AG09319 (cell line): Measurements from ENCODE around the gene SUV39H1.

Source experiments
- DNase-seq: peaks from one replicate; pipeline ENCODE4 v3.0.0-alpha.2; 2010; ENCODE audit warnings: low read depth; ENCODE audit errors: extremely low read depth
- CTCF ChIP-seq: IDR thresholded peaks from 2 replicates; pipeline ENCODE4 v1.5.1; 2011; ENCODE audit warnings: low read depth, mild to moderate bottlenecking, inconsistent platforms, low read length, moderate library complexity

SUV39H1 gene

GRCh38 chrX:48741834-48742233, 45.3 kb downstream of the SUV39H1 start:
- TF ChIP-seq CTCF, result no peak
- no peak for DNase-seq

- no peak for DNase-seq
- no peak for TF ChIP-seq CTCF
Measured at GRCh38 chrX:48745222-48745621, 48.7 kb downstream of the SUV39H1 start.

- TF ChIP-seq CTCF, result no peak
- no peak for DNase-seq
Measured at GRCh38 chrX:48747415-48748016, 51.0 kb downstream of the SUV39H1 start.

- TF ChIP-seq CTCF, result no peak
Measured at GRCh38 chrX:48749182-48749581, 52.6 kb downstream of the SUV39H1 start.

GRCh38 chrX:48751343-48751742, 54.8 kb downstream of the SUV39H1 start:
- TF ChIP-seq CTCF, result no peak
- DNase-seq, result no peak

More at GRCh38 chrX:48749182-48749581, 52.6 kb downstream of the SUV39H1 start:
- DNase-seq, result no peak

GRCh38 chrX:48752498-48752897, 56.0 kb downstream of the SUV39H1 start:
- no peak for DNase-seq
- no peak for TF ChIP-seq CTCF

- no peak for TF ChIP-seq CTCF
- no peak for DNase-seq
Measured at GRCh38 chrX:48753708-48754228, 57.2 kb downstream of the SUV39H1 start.
